Measurements from ENCODE around the gene MRPL57.
"Not testable (repeated sequence)": the region's sequence is repeated elsewhere in the genome, so short reads cannot be mapped to it uniquely, and the experiment has no call there.

MRPL57 gene

DNA sequence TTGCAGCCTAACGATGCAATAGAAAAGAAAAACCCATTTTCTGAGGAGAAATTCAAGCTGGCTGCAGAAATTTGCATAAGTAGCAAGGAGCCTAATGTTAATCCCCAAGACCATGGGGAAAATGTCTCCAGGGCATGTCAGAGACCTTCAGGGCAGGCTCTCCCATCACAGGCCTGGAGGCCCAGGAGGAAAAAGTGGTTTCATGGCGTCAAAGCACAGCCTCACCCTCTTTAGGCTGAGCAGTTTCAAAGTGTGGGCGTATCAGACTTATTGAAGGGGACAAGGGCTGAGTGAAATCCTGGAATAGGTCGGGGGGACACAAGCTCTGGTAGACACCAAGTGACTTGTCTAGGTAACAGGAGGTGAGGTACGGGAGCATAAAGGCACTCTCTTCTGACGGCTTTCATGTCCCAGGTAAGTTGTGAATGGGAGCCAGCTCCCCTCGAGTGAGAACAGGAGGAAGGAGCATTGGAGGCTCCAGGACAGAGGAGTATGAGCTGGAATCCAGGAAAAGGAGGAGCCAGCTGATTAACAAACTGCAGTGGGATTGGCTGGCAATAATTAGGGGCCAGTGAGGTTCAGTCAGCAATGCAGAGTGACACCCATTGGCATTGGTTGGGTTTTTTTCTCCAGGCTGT, 35.8 kb downstream of the MRPL57 start:
- Mint-ChIP-seq H3K27ac (no peak overlapping the region), H3K36me3 (ENCODE audit: low read depth) (peaks cover 3% of the 10 kb centered on the region), H3K4me3 (no peak overlapping the region), H3K4me1 (ENCODE audit: low read depth) (no peaks in the 10 kb centered on the region), H3K9me3 (peaks cover 16% of the 10 kb centered on the region), H3K27me3 (ENCODE audit: low read depth) (peaks cover 45% of the 10 kb centered on the region)

GRCh38 chr13:21215419-21215818, 39.0 kb downstream of the MRPL57 start:
- Mint-ChIP-seq H3K27me3 (ENCODE audit: low read depth) (peaks cover 45% of the 10 kb centered on the region), H3K4me1 (ENCODE audit: low read depth) (peaks cover 17% of the 10 kb centered on the region), H3K9me3 (peaks cover 16% of the 10 kb centered on the region)
- H3K27ac Mint-ChIP-seq; H3K4me3 Mint-ChIP-seq; H3K36me3 Mint-ChIP-seq (ENCODE audit: low read depth): not testable (repeated sequence)

GRCh38 chr13:21216332-21216731, 39.9 kb downstream of the MRPL57 start:
- peaks cover 17% of the 10 kb centered on the region for H3K4me1 Mint-ChIP-seq (ENCODE audit: low read depth)
- peaks cover 48% of the 10 kb centered on the region for H3K27me3 Mint-ChIP-seq (ENCODE audit: low read depth)
- H3K9me3 Mint-ChIP-seq: peaks cover 21% of the 10 kb centered on the region
- no peak overlapping the region for H3K27ac Mint-ChIP-seq
- H3K4me3 Mint-ChIP-seq: no peak overlapping the region
- H3K36me3 Mint-ChIP-seq (ENCODE audit: low read depth): peaks cover 7% of the 10 kb centered on the region

DNA sequence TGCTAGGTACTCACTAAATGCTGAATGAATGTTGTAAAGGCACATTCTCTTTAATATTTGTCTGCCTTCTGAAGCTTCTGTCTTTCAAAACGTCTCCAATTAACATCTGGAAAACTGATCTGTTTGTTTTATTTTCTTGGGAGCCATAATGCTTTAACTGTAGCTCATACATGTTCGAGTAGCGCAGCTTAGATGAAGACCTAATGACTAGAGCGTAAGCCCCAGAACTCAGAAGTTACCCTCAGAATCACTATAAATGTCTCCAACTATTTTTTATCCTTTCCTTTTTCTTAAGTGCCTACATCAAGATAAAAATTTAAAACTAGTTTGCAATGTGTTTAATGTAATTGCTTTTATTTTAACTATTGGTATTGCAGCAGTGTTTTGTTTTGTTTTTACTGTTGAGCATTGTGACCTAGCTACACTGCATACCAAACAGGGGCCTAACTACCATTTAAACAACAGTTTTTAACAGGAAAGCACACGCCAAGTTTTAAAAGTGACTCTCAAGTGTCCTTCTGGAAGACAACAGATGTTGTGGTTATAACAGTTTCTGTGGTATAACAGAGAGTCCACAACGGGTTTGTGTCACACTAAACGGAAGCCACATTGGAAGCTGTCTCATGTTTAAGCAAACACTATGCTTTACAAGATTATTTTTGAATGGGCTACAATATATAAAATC, 42.0 kb downstream of the MRPL57 start:
- peak overlapping the region; percentile 76 for H3K27ac Mint-ChIP-seq
- H3K4me3 Mint-ChIP-seq: peak overlapping the region; percentile 7
- peaks cover 14% of the 10 kb centered on the region for H3K9me3 Mint-ChIP-seq

DNA sequence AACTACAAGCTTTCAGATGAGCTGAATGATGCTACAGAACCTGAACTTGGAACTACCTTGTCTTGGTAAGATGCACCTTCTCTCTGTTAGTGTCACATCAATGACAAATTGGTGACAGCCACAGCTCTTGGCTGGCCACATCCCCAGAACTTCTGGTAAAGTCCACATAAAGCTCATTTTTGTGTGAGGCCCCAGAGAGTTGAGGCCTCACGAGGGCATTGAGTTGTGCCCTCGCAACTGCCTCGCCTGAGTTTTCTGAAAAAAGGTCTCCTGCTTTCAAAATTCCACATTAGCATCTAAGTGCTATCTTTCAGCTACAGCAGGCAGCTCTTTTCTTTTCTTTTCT, 42.6 kb downstream of the MRPL57 start:
- H3K9me3 Mint-ChIP-seq: peaks cover 14% of the 10 kb centered on the region
- H3K27me3 Mint-ChIP-seq (ENCODE audit: low read depth): peaks cover 33% of the 10 kb centered on the region
- H3K27ac Mint-ChIP-seq: peak overlapping the region; percentile 76
- peak overlapping the region; percentile 63 for H3K4me3 Mint-ChIP-seq
- H3K36me3 Mint-ChIP-seq (ENCODE audit: low read depth): peaks cover 13% of the 10 kb centered on the region
- peaks cover 17% of the 10 kb centered on the region for H3K4me1 Mint-ChIP-seq (ENCODE audit: low read depth)

More for the DNA sequence above, 42.0 kb downstream of the MRPL57 start:
- H3K36me3 Mint-ChIP-seq (ENCODE audit: low read depth): peaks cover 13% of the 10 kb centered on the region
- H3K27me3 Mint-ChIP-seq (ENCODE audit: low read depth): peaks cover 36% of the 10 kb centered on the region
- peaks cover 17% of the 10 kb centered on the region for H3K4me1 Mint-ChIP-seq (ENCODE audit: low read depth)

GRCh38 chr13:21219716-21220115, 43.3 kb downstream of the MRPL57 start:
- Mint-ChIP-seq H3K36me3 (ENCODE audit: low read depth) (peaks cover 13% of the 10 kb centered on the region), H3K27ac (peak overlapping the region; percentile 37), H3K27me3 (ENCODE audit: low read depth) (peaks cover 37% of the 10 kb centered on the region), H3K9me3 (peaks cover 14% of the 10 kb centered on the region), H3K4me3 (peak overlapping the region; percentile 63), H3K4me1 (ENCODE audit: low read depth) (peaks cover 17% of the 10 kb centered on the region)

DNA sequence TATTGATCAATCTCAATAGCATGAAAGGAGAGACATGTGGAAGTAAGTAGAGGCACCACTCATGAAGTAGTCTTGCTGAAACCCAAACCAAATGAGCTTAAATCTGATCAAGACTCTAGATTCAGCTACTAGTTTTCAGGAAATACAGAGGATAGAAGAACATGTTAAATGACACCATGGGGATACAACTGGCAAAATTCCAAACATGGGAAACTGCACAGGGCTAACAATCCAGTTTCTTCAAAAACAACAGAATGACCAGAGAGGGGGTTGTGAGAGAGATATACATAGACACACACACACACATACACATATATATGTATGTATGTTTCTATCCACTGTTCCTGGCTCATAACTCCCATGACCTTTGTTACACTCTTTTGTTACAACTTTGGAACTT, 44.8 kb downstream of the MRPL57 start:
- H3K36me3 Mint-ChIP-seq (ENCODE audit: low read depth): peaks cover 11% of the 10 kb centered on the region

GRCh38 chr13:21225082-21225481, 48.6 kb downstream of the MRPL57 start:
- no peak overlapping the region for H3K27ac Mint-ChIP-seq
- H3K36me3 Mint-ChIP-seq (ENCODE audit: low read depth): peaks cover 11% of the 10 kb centered on the region
- H3K4me3 Mint-ChIP-seq: no peak overlapping the region
- peaks cover 14% of the 10 kb centered on the region for H3K9me3 Mint-ChIP-seq
- peaks cover 26% of the 10 kb centered on the region for H3K27me3 Mint-ChIP-seq (ENCODE audit: low read depth)
- no peaks in the 10 kb centered on the region for H3K4me1 Mint-ChIP-seq (ENCODE audit: low read depth)

More for the DNA sequence above, 44.8 kb downstream of the MRPL57 start:
- Mint-ChIP-seq H3K4me1 (ENCODE audit: low read depth) (peaks cover 17% of the 10 kb centered on the region), H3K9me3 (peaks cover 14% of the 10 kb centered on the region), H3K27ac (no peak overlapping the region), H3K4me3 (no peak overlapping the region), H3K27me3 (ENCODE audit: low read depth) (peaks cover 27% of the 10 kb centered on the region)

- H3K27me3 Mint-ChIP-seq (ENCODE audit: low read depth): peaks cover 26% of the 10 kb centered on the region
- H3K9me3 Mint-ChIP-seq: peaks cover 12% of the 10 kb centered on the region
- H3K4me3 Mint-ChIP-seq: no peak overlapping the region
- H3K36me3 Mint-ChIP-seq (ENCODE audit: low read depth): peaks cover 10% of the 10 kb centered on the region
- no peak overlapping the region for H3K27ac Mint-ChIP-seq
- no peaks in the 10 kb centered on the region for H3K4me1 Mint-ChIP-seq (ENCODE audit: low read depth)
Observed at GRCh38 chr13:21225841-21226581, 49.6 kb downstream of the MRPL57 start.

DNA sequence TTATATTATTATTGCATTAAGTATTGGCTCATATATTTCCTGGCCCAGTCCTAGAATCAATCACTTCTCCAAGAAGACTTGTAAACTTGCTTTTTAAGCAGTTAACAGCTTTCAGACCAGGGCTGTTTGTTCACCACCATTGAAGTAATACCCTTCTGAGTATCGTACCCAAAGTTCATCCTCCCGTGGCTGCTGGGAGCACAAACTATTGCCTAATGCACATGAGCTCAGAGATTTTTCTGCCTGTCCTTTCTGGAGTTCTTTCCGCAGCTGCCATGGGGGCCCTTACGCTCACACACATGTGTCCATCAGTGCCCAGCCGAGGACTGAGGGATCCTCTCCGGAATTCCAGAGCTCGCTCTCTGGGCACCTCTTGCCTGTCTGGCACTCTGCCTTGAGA, 51.5 kb downstream of the MRPL57 start:
- H3K4me3 Mint-ChIP-seq: no peak overlapping the region
- no peak overlapping the region for H3K27ac Mint-ChIP-seq
- no peaks in the 10 kb centered on the region for H3K36me3 Mint-ChIP-seq (ENCODE audit: low read depth)
- peaks cover 17% of the 10 kb centered on the region for H3K27me3 Mint-ChIP-seq (ENCODE audit: low read depth)
- peaks cover 10% of the 10 kb centered on the region for H3K4me1 Mint-ChIP-seq (ENCODE audit: low read depth)
- no peaks in the 10 kb centered on the region for H3K9me3 Mint-ChIP-seq

Measured in T-helper 1 cell treated with Interleukin-12 subunit alpha and Interleukin-12 subunit beta and Interleukin-4 antibody, amounts not matched to agents 30 μg/mL and 1 μg/mL, for 36 hours (primary cell).